HG02884 (cell line): ENCODE results near the gene TMC3.

Source experiments
- ATAC-seq: cut with Tn5 transposase; IDR thresholded peaks from one replicate; pipeline ENCODE4 v1.9.1; 2021; ENCODE audit warnings: mild to moderate bottlenecking, moderate library complexity; ENCODE audit not compliant: unreplicated experiment

TMC3 gene

GRCh38 chr15:81385721-81386076 lies 11.7 kb upstream of the TMC3 start:
- ATAC-seq = no peak

GRCh38 chr15:81384891-81385720 lies 11.1 kb upstream of the TMC3 start:
- no peak for ATAC-seq

GRCh38 chr15:81381720-81382119 lies 7.7 kb upstream of the TMC3 start:
- no peak for ATAC-seq

- no peak for ATAC-seq
Observed at GRCh38 chr15:81380668-81381067, 6.7 kb upstream of the TMC3 start.

- no peak for ATAC-seq
Observed at GRCh38 chr15:81380203-81380602, 6.2 kb upstream of the TMC3 start.

GRCh38 chr15:81379269-81379668 lies 5.3 kb upstream of the TMC3 start:
- no peak for ATAC-seq

- ATAC-seq = no peak
Observed at GRCh38 chr15:81378443-81378842, 4.4 kb upstream of the TMC3 start.

- no peak for ATAC-seq
Observed at GRCh38 chr15:81377871-81378270, 3.9 kb upstream of the TMC3 start.

- ATAC-seq = no peak
Observed at GRCh38 chr15:81376231-81376630, 2.2 kb upstream of the TMC3 start.

GRCh38 chr15:81375461-81375860 lies 1.4 kb upstream of the TMC3 start:
- ATAC-seq = no peak

- ATAC-seq = no peak
Observed at GRCh38 chr15:81373176-81373575, 837 bp downstream of the TMC3 start.

GRCh38 chr15:81372575-81372974 lies 1.4 kb downstream of the TMC3 start:
- ATAC-seq = no peak

- no peak for ATAC-seq
Observed at GRCh38 chr15:81363718-81364500, 10.1 kb downstream of the TMC3 start.

GRCh38 chr15:81363276-81363675 lies 10.7 kb downstream of the TMC3 start:
- ATAC-seq = no peak

GRCh38 chr15:81362790-81363189 lies 11.2 kb downstream of the TMC3 start:
- ATAC-seq = no peak

GRCh38 chr15:81361891-81362290 lies 12.1 kb downstream of the TMC3 start:
- ATAC-seq = no peak

GRCh38 chr15:81360491-81360890 lies 13.5 kb downstream of the TMC3 start:
- no peak for ATAC-seq

- ATAC-seq = no peak
Observed at GRCh38 chr15:81358248-81358647, 15.8 kb downstream of the TMC3 start.

GRCh38 chr15:81357180-81357686 lies 16.8 kb downstream of the TMC3 start:
- no peak for ATAC-seq

GRCh38 chr15:81356252-81356651 lies 17.8 kb downstream of the TMC3 start:
- no peak for ATAC-seq

- ATAC-seq = no peak
Observed at GRCh38 chr15:81351651-81352050, 22.4 kb downstream of the TMC3 start.

- no peak for ATAC-seq
Observed at GRCh38 chr15:81349271-81349670, 24.7 kb downstream of the TMC3 start.
